Epidermal melanocyte (primary cell): Measurements from ENCODE around the gene PAGR1.

Source experiments
- DNase-seq: peaks from one replicate; pipeline ENCODE4 v3.0.0; 2011; ENCODE audit warnings: low spot score; ENCODE audit not compliant: insufficient read length

The PAGR1 gene

GRCh38 chr16:29834079-29834478, 18.1 kb downstream of the PAGR1 start:
- no peak for DNase-seq

GRCh38 chr16:29835926-29836325, 20.0 kb downstream of the PAGR1 start:
- DNase-seq: no peak

- DNase-seq: no peak
Measured at GRCh38 chr16:29836623-29837022, 20.7 kb downstream of the PAGR1 start.

GRCh38 chr16:29837841-29838240, 21.9 kb downstream of the PAGR1 start:
- DNase-seq: no peak

- no peak for DNase-seq
Measured at GRCh38 chr16:29839822-29840221, 23.9 kb downstream of the PAGR1 start.

DNA sequence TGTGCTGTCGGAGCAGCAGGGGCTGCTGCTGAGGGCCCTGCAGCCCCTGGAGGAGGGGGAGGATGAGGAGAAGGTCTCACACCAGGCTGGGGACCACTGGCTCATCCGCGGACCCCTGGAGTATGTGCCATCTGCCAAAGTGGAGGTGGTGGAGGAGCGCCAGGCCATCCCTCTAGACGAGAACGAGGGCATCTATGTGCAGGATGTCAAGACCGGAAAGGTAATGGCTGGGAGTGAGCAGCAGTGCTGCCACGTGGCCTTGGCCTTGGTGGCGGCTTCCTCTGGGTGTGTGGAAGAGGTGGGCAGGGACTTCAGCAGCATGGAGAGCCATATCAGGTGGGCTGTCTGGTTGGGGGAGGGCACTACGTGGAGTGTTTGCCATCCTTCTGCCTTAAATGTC, 24.3 kb downstream of the PAGR1 start:
- no peak for DNase-seq

GRCh38 chr16:29841631-29842030, 25.7 kb downstream of the PAGR1 start:
- no peak for DNase-seq

DNA sequence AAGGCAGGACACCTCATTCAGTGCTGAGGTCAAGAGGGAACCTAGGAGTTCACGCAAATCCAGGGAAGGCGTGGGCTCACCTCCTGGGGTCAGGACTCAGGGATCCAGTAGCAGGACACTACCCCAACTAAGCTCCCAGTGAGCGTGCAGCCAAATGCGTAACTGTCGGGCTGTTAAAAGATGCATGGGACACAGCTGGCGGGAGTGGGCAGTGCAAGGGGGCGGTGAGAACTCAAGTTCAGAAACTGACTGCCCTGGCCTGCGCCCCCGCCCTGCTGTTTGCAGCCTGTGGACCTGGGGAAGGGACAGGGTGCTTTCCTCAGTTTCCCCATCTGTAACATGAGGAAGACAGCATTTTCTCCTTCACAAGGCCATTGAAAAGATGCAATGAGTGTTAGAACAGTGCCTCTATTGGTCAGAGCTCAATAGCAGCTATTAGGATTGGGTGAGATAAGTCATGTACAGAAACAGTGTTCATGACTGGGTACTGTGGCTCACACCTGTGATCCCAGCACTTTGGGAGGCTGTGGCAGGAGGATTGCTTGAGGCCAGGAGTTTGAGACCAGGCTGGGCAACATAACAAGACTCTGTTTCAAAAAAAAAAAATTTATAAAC, 26.9 kb downstream of the PAGR1 start:
- DNase-seq: no peak

- no peak for DNase-seq
Measured at GRCh38 chr16:29843931-29844330, 28.0 kb downstream of the PAGR1 start.

DNA sequence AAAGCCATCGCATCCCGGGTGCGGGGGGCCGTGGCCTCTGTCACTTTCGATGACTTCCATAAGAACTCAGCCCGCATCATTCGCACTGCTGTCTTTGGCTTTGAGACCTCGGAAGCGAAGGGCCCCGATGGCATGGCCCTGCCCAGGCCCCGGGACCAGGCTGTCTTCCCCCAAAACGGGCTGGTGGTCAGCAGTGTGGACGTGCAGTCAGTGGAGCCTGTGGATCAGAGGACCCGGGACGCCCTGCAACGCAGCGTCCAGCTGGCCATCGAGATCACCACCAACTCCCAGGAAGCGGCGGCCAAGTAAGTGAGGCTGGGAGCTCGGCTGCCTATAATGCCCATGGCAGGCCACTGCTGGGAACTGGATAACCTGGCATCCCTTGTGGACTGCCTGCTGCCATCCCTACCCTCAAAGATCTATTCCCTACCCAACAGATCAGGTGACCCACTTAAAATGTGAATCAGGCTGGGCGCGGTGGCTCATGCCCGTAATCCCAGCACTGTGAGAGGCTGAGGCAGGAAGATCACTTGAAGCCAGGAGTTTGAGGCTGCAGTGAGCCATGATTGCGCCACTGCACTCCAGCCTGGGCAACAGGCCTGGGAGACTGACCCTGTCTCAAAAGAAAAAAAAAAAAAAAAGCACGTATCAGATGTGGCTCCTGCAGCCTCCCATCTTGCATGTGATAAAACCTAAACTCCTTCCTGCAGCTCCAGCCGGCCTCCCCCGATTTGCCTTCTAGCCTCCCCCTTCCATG, 28.8 kb downstream of the PAGR1 start:
- no peak for DNase-seq

DNA sequence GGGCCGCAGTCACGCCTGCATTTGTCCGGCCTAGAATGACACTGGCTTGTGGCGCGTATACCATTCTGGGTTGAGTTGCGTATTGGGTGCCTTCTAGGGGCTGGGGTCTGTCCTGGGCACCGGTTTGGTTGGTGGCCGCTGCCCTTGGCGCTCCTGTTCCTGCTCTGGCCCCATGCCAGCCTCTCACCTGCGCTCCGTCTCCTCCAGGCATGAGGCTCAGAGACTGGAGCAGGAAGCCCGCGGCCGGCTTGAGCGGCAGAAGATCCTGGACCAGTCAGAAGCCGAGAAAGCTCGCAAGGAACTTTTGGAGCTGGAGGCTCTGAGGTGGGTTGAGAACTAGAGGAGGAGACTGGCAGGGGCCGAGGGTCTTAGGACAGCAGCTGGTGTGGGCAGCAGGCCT, 29.7 kb downstream of the PAGR1 start:
- DNase-seq: no peak

GRCh38 chr16:29848420-29849297, 32.7 kb downstream of the PAGR1 start:
- peak; percentile 67 for DNase-seq

DNA sequence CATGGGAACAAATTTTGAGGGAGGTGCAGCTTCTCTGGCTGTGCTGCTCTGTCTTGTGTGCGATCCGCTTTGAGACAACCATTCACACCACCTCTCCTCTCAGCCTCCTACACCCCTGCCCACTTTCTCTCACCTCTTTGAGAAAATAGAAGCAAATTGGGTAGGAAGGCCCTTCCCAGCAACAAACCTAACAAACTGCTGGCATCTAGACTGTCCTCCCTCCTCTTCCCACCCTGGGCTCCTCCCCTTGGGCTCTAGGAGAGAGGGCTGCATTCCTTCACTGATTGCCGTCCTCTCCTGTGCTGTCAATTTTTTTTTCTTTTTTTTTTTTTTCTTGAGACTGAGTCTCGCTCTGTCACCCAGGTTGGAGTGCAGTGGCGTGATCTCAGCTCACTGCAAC, 33.6 kb downstream of the PAGR1 start:
- DNase-seq: no peak

DNA sequence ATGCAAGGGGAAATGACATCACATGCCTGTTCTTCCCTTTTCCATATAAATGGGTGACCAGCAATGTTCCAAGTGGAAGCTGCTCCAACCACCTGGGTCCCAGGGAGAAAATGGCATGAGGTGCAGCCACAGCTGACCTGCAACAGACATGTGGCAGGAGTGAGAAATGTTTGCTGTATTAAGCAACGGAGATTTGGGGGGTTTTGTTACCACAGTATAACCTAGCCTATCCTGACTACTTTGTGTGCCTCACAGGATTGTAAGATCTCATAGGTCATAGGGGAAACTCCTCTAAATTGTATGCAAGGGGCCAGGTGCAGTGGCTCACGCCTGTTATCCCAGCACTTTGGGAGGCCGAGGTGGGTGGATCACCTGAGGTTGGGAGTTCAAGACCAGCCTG, 35.0 kb downstream of the PAGR1 start:
- no peak for DNase-seq

DNA sequence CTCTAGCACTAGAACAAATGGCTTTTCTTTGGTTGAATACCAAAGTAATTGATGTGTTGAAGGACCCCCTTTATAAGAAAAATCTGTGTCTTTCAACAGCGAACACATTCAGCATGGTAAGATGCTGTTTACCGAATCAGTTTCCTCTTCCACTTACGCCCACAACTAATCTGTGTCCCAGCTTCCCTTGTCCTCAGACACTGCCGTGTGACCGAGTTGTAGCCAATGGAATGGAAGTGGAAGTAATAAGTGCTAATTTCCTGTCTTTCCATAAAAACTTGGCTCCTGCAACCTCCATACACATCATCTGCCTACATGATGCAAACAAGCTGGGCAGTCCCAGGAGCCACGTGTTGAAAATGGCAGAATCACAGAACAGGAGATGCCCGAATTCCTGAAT, 36.7 kb downstream of the PAGR1 start:
- no peak for DNase-seq

- no peak for DNase-seq
Measured at GRCh38 chr16:29854520-29855100, 38.7 kb downstream of the PAGR1 start.

DNA sequence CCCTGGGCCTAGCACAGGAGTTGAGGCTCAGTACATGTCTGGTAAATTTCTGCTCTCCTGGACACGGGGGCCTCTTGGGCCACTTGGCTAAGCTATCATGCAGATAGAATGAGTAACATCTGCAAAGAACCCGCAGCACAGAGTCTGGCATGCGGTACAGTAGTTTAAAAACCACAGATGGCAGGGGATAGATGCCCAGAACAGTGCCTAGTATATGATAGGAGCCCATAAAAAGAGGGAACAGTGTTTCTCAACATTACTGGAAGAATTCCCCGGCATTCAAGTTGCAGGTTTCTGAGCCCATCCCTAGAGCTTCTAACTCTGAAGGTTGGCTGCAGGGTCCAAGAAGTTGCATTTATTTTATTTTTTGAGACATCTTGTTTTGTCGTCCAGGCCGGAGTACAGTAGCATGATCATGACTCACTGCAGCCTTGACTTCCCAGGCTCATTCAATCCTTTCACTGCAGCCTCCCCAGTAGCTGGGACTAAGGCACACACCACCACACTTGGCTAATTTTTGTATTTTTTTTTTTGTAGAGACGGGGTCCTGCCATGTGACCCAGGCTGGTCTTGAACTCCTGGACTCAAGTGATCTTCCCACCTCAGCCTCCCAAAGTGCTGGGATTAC, 41.3 kb downstream of the PAGR1 start:
- no peak for DNase-seq

- DNase-seq: no peak
Measured at GRCh38 chr16:29858149-29858849, 42.3 kb downstream of the PAGR1 start.

GRCh38 chr16:29858974-29859373, 43.0 kb downstream of the PAGR1 start:
- no peak for DNase-seq

DNA sequence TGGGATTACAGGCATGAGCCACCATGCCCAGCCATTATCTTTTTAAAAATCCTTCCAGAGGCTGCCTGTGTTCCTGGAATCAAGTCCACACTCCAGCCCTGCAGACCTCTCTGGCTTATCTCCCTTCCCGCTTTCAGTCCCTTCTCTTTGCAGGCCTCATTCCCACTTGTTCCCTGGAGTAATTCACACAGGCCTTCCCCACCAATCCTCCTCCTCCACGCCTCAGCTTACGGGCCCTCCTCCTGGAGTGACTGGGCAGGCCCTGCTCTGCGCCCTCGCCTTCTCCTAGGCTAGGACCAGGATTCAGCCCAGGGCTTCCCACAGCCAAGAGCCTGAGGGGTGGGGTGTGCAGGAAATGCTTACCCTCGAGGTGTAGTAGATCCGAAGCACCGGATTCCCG, 44.3 kb downstream of the PAGR1 start:
- DNase-seq: no peak

- DNase-seq: no peak
Measured at GRCh38 chr16:29862383-29862883, 46.5 kb downstream of the PAGR1 start.
